Measurements from ENCODE around the gene XRN2.

XRN2 gene

DNA sequence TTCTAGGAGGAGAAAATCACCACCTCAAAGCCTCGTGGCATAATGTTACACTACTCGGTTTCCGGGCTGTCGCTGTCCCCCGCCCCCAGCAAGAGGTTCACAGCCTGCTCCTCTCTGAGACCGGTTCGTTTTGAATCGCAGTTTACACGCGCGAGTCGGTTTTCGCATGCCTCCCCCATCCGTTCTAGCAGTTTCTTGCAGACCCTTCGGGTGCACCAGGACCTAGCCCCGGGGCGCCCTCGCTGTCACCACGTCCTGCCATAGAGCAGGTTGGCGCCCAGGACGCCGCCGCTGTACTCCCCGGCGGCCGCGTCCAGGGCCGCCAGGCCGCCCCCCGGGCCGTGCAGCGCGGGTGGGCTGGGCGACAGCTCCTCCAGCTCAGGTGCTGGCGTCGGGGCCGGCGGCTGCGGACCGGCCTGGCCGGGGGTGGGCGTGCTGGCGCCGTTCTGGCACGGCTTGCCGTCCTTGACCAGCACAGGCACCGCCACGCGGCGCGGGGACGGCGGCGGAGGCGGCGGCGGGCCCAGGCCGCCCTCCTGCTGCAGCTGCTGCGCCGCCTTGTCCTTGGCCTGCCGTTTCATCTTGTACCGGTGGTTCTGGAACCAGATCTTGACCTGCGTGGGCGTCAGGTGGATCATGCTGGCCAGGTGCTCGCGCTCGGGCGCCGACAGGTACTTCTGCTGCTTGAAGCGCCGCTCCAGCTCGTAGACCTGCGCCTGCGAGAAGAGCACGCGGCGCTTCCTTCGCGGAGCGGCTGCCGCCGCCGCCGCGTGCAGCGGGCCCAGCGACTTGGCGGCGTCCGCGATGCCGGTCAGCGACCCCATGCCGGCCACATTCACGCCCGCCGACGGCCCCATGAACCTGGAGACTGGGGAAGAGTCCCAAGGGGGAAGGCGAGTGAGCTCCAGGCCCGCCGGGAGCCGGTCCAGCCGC is 92.8 kb downstream of the XRN2 start:
- TF ChIP-seq EZH2phosphoT487 (IDR thresholded peaks at IDR 0.05; ENCODE audit: low read depth), result no peak
- TF ChIP-seq, protein P1, sequence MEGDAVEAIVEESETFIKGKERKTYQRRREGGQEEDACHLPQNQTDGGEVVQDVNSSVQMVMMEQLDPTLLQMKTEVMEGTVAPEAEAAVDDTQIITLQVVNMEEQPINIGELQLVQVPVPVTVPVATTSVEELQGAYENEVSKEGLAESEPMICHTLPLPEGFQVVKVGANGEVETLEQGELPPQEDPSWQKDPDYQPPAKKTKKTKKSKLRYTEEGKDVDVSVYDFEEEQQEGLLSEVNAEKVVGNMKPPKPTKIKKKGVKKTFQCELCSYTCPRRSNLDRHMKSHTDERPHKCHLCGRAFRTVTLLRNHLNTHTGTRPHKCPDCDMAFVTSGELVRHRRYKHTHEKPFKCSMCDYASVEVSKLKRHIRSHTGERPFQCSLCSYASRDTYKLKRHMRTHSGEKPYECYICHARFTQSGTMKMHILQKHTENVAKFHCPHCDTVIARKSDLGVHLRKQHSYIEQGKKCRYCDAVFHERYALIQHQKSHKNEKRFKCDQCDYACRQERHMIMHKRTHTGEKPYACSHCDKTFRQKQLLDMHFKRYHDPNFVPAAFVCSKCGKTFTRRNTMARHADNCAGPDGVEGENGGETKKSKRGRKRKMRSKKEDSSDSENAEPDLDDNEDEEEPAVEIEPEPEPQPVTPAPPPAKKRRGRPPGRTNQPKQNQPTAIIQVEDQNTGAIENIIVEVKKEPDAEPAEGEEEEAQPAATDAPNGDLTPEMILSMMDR (IDR thresholded peaks at IDR 0.05; ENCODE audit: low read depth, low read length), result no peak
- H3K27me3 ChIP-seq (ENCODE audit: low read depth, low read length), result peaks cover 21% of the 10 kb centered on the region
- H3K79me2 ChIP-seq (ENCODE audit: low read length), result no peaks in the 10 kb centered on the region
- H3K9me3 ChIP-seq (ENCODE audit: insufficient read depth, low read length), result no peaks in the 10 kb centered on the region
- no peak overlapping the region for H3K27ac ChIP-seq (ENCODE audit: low read length)
- H3K4me2 ChIP-seq (ENCODE audit: low read length), result no peak overlapping the region
- no peaks in the 10 kb centered on the region for H3K4me1 ChIP-seq (ENCODE audit: low read length)
- H3K9ac ChIP-seq (ENCODE audit: low read length), result no peak overlapping the region
- H3K36me3 ChIP-seq (replicated peaks; ENCODE audit: low read depth, low read length), result peaks cover 2% of the 10 kb centered on the region
- no peak overlapping the region for H2AFZ ChIP-seq (ENCODE audit: low read depth, low read length)
- H4K20me1 ChIP-seq (ENCODE audit: insufficient read depth, low read length), result no peaks in the 10 kb centered on the region
- no peak overlapping the region for H3K4me3 ChIP-seq (ENCODE audit: low read length)

DNA sequence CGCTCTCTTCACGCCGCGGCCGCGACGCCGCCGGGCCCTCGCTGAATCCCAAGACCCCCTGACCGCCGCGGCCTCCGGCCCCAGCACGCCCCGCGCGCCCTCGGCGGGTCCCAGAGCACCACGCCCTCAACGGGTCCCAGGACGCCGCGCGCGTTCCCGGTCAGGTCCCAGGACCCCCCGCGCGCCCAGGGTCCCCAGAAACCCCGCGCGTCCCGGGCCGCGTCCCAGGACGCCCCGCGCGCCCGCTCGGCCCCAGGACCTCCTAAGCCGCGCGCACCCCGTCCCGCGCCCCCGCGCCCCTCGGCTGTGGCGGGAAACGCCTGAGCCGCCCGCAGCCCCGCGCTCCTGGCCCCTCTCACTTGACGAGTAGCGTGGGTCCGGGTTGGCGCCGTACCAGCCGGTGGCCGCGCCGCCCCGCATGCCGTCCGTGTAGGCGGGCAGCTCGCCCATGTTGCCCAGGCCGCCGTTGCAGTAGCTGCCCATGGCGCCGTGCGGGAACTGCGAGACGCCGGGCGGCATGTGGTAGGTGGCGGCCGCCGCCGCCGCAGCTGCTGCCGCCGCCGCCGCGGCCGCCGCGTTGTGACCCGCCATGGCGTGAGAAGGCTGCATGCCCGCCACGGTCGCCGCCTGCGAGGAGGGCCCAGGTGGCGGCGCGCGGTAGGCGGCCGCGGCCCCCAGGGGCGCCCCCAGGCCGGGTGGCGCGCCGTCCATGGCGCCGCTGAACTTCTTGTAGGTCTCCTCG is 93.6 kb downstream of the XRN2 start:
- Histone ChIP-seq H3K9ac (ENCODE audit: low read length) (no peak overlapping the region), H3K4me2 (ENCODE audit: low read length) (no peak overlapping the region), H3K4me1 (ENCODE audit: low read length) (no peaks in the 10 kb centered on the region), H3K36me3 (replicated peaks; ENCODE audit: low read depth, low read length) (no peaks in the 10 kb centered on the region), H2AFZ (ENCODE audit: low read depth, low read length) (no peak overlapping the region), H3K9me3 (ENCODE audit: insufficient read depth, low read length) (no peaks in the 10 kb centered on the region), H3K27me3 (ENCODE audit: low read depth, low read length) (peaks cover 28% of the 10 kb centered on the region), H3K4me3 (ENCODE audit: low read length) (no peak overlapping the region), H3K27ac (ENCODE audit: low read length) (no peak overlapping the region), H3K79me2 (ENCODE audit: low read length) (no peaks in the 10 kb centered on the region), H4K20me1 (ENCODE audit: insufficient read depth, low read length) (no peaks in the 10 kb centered on the region)
- TF ChIP-seq, protein P1 (IDR thresholded peaks at IDR 0.05; ENCODE audit: low read depth, low read length), result no peak
- no peak for TF ChIP-seq EZH2phosphoT487 (IDR thresholded peaks at IDR 0.05; ENCODE audit: low read depth)

DNA sequence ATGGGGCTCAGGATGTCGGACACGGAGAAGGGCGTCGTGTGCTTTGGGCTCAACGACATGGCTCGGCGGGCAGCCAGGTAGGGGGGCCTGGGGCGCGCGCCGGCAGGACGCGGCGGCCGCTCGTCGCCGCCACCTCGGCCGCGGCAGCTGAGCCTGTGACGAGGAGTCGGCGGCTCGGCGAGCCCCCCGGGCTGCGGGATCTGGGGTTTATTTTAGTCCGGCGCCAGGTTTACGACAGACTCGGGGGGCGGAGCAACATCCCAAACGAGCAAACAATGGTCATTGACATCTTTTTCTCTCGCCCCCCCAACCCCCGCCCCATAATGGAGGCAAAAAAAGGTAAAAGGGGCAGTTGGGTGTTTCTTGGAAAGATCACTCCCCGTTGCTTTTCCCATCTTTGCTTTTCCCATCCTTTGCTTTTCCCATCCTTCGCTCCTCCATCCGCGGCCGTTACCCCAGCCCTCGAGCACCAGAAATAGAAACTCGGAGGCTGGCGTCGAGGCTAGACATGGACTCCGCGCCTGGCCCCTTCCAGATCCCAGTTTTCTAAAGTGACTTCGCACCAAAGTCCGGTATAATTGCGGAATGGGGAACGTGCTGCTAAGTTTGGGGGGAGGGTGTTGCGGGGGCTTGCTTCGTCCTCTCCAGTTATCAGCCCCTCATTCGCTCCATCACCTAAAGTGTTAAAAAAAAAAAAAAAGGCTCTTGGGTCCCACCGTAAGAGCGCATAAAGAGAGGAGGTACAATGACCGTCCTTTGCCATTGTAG is 94.4 kb downstream of the XRN2 start, which contains the start of gene NKX2-4:
Gene NKX2-4, minus strand, starts transcription at position 186 of the 768 bp plus-strand sequence. Its CDS starts 127 bp downstream, at position 59.
- H3K4me2 ChIP-seq (ENCODE audit: low read length), result no peak within 1 kb of the TSS
- TF ChIP-seq, protein P1 (IDR thresholded peaks at IDR 0.05; ENCODE audit: low read depth, low read length), result no peak
- no peak for TF ChIP-seq EZH2phosphoT487 (IDR thresholded peaks at IDR 0.05; ENCODE audit: low read depth)
- H3K27me3 ChIP-seq (ENCODE audit: low read depth, low read length), result peaks cover 35% of the 10 kb centered on the region
- no peak within 1 kb of the TSS for H2AFZ ChIP-seq (ENCODE audit: low read depth, low read length)
- no peak within 1 kb of the TSS for H3K9ac ChIP-seq (ENCODE audit: low read length)
- no peak within 1 kb of the TSS for H3K27ac ChIP-seq (ENCODE audit: low read length)
- H4K20me1 ChIP-seq (ENCODE audit: insufficient read depth, low read length), result no peaks in the 10 kb centered on the region
- no peaks in the 10 kb centered on the region for H3K79me2 ChIP-seq (ENCODE audit: low read length)
- H3K36me3 ChIP-seq (replicated peaks; ENCODE audit: low read depth, low read length), result no peaks in the 10 kb centered on the region
- H3K4me1 ChIP-seq (ENCODE audit: low read length), result no peaks in the 10 kb centered on the region
- H3K4me3 ChIP-seq (ENCODE audit: low read length), result no peak within 1 kb of the TSS
- H3K9me3 ChIP-seq (ENCODE audit: insufficient read depth, low read length), result no peaks in the 10 kb centered on the region

Measured in OCI-LY3 (cell line).